HG03442 (cell line): ENCODE results near the gene PCYOX1L.

Experiments used
- ATAC-seq: cut with Tn5 transposase; IDR thresholded peaks from one replicate; pipeline ENCODE4 v1.9.1; 2021; ENCODE audit warnings: mild to moderate bottlenecking, moderate library complexity; ENCODE audit not compliant: unreplicated experiment

Gene PCYOX1L

GRCh38 chr5:149357370-149358293 lies at the start of gene PCYOX1L:
Gene PCYOX1L (plus strand): TSS chr5:149358046. CDS start chr5:149358069, 23 bp downstream.
- peak; percentile 99 for ATAC-seq

- ATAC-seq: no peak
Measured at GRCh38 chr5:149309354-149309753, 48.5 kb upstream of the PCYOX1L start.

- ATAC-seq: no peak
Measured at GRCh38 chr5:149310488-149310887, 47.4 kb upstream of the PCYOX1L start.

GRCh38 chr5:149310947-149311658 lies 46.7 kb upstream of the PCYOX1L start:
- ATAC-seq: no peak

GRCh38 chr5:149313151-149313841 lies 44.5 kb upstream of the PCYOX1L start:
- ATAC-seq: no peak

- ATAC-seq: no peak
Measured at GRCh38 chr5:149314571-149315111, 43.2 kb upstream of the PCYOX1L start.

- ATAC-seq: no peak
Measured at GRCh38 chr5:149315753-149316152, 42.1 kb upstream of the PCYOX1L start.

- ATAC-seq: peak; percentile 80
Measured at GRCh38 chr5:149317281-149318048, 40.4 kb upstream of the PCYOX1L start.

GRCh38 chr5:149319174-149319573 lies 38.7 kb upstream of the PCYOX1L start:
- ATAC-seq: no peak

GRCh38 chr5:149320791-149321330 lies 37.0 kb upstream of the PCYOX1L start:
- ATAC-seq: no peak

- no peak for ATAC-seq
Measured at GRCh38 chr5:149322518-149322917, 35.3 kb upstream of the PCYOX1L start.

GRCh38 chr5:149323210-149323609 lies 34.6 kb upstream of the PCYOX1L start:
- no peak for ATAC-seq

GRCh38 chr5:149323621-149324205 lies 34.1 kb upstream of the PCYOX1L start:
- no peak for ATAC-seq

- no peak for ATAC-seq
Measured at GRCh38 chr5:149324641-149325040, 33.2 kb upstream of the PCYOX1L start.

- no peak for ATAC-seq
Measured at GRCh38 chr5:149325166-149325735, 32.6 kb upstream of the PCYOX1L start.

GRCh38 chr5:149325894-149326293 lies 32.0 kb upstream of the PCYOX1L start:
- ATAC-seq: no peak

- ATAC-seq: no peak
Measured at GRCh38 chr5:149326611-149327010, 31.2 kb upstream of the PCYOX1L start.

GRCh38 chr5:149328177-149328576 lies 29.7 kb upstream of the PCYOX1L start:
- no peak for ATAC-seq

- no peak for ATAC-seq
Measured at GRCh38 chr5:149333711-149334443, 24.0 kb upstream of the PCYOX1L start.
